ENCODE results near the gene PRKAG2.
"Not testable (repeated sequence)": the region's sequence is repeated elsewhere in the genome, so short reads cannot be mapped to it uniquely, and the experiment has no call there.

Gene PRKAG2

DNA sequence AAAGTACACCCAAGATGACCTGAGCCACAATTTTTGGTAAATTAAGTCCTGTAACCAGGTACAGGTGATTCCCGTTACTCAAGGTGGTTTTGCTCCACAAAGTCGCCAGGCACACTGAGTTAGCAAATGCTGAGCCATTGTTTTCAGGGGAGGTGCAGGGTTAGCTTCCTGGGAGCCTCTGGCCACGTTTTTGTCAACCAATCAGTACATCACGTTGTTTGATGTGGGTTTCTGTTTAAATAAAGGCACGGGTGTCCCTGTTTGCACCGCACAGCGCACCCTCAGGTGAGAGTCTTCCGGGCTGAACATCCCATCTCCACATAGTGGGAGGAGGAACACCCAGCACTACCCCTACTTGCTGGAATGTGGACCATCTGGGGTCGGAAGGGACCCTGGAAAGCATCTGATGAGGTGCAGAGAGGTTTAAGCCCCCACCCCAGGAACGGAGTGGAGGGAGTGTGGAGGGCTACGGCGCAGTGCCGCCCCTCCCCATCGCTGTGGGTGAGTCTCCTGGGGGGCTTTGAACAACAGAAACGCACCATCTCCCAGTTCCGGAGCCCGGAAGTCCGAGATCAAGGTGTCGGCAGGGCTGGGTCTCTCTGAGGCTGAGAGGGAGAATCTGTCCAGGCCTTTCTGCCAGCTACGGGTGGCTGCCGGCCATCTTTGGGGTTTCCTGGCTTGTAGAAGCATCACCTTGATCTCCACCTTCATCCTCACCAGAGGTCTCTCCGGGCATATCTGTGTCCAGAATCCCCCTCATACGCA is 42.5 kb downstream of the PRKAG2 start:
- no peak for DNase-seq (ENCODE audit: low read depth)

- no peak for DNase-seq (ENCODE audit: low read depth)
These were observed 43.2 kb downstream of the PRKAG2 start for GRCh38 chr7:151833691-151834090.

DNA sequence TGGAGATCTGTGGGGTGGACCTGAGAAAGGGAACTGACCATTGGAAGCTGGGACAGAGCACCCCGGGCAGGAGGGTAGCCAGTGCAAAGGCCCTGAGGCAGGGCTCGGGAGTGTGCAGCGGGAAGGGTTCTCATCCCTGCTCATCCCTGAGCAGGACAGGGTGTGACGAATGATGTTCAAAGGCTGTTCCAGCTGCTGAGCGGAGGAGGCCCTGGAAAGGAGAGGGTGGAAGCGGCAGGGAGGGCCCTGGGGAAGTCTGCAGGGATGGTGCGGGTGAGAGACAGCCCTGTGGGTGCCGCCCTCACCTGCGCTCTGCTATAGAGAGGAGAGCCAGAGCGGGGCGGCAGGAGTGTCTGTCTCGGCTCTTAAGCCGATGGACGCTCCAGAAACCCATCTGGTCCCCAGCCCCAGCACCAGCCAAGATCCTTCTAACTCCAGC is 43.7 kb downstream of the PRKAG2 start:
- DNase-seq (ENCODE audit: low read depth), result no peak

GRCh38 chr7:151832656-151833055 is 44.3 kb downstream of the PRKAG2 start:
- no peak for DNase-seq (ENCODE audit: low read depth)

- no peak for DNase-seq (ENCODE audit: low read depth)
These were observed 44.8 kb downstream of the PRKAG2 start for GRCh38 chr7:151832138-151832537.

- DNase-seq (ENCODE audit: low read depth), result no peak
These were observed 45.3 kb downstream of the PRKAG2 start for GRCh38 chr7:151831606-151832005.

- no peak for DNase-seq (ENCODE audit: low read depth)
These were observed 46.6 kb downstream of the PRKAG2 start for GRCh38 chr7:151830121-151830830.

- DNase-seq (ENCODE audit: low read depth), result no peak
These were observed 47.2 kb downstream of the PRKAG2 start for GRCh38 chr7:151829707-151830106.

DNA sequence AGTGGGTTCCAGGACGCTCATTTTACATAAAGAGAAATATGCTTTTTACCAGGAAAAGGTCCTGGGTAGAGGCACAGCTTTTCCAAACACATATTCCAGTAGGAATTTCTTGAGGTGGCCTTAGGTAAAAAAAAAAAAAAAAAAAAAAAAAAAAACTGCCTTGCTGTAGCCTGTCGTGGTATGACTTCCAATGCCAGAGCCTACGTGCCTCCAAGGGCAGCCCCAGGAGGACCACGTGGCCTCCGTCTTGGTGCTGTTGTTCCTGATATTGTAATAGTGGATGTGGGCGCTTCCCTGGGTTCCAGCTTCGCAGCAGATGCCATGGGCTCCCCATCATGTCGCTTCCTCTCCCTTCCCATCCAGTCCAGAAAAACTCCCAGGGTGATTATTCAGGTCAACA is 49.3 kb downstream of the PRKAG2 start:
- DNase-seq (ENCODE audit: low read depth), result no peak

- not testable (repeated sequence) for DNase-seq (ENCODE audit: low read depth)
These were observed 50.6 kb downstream of the PRKAG2 start for GRCh38 chr7:151826316-151826715.

- no peak for DNase-seq (ENCODE audit: low read depth)
These were observed 51.2 kb downstream of the PRKAG2 start for GRCh38 chr7:151825721-151826120.

DNA sequence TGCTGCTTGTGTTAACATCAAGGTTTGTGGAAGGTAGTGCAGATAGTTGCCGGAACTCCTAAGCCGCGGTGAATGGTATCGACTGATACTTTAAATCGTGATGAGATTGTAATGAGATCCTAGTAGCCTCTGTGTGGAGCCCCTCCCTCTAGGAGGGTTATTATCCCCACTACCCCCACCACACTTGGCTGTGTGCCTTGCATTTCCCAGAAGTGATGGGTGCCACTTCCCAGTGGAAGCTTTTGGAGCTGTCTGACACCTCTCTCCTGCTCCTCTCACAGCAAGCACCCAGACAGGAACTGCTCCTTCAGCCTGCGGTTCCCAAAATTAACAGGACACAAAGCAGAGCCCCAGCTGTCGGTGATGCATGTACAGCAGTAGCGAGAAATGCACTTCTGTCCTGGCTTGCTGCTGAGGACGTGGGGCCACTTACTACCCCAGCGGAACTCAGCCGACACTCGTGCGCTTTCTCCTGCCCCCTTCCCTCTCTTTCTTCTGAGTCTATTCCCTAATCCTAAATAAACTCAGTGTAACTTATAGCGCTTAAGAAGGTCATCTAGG is 52.5 kb downstream of the PRKAG2 start:
- no peak for DNase-seq (ENCODE audit: low read depth)

- DNase-seq (ENCODE audit: low read depth), result no peak
These were observed 53.1 kb downstream of the PRKAG2 start for GRCh38 chr7:151823566-151824372.

- no peak for DNase-seq (ENCODE audit: low read depth)
These were observed 54.3 kb downstream of the PRKAG2 start for GRCh38 chr7:151822541-151823181.

GRCh38 chr7:151821806-151822540 is 54.9 kb downstream of the PRKAG2 start:
- DNase-seq (ENCODE audit: low read depth), result no peak

DNA sequence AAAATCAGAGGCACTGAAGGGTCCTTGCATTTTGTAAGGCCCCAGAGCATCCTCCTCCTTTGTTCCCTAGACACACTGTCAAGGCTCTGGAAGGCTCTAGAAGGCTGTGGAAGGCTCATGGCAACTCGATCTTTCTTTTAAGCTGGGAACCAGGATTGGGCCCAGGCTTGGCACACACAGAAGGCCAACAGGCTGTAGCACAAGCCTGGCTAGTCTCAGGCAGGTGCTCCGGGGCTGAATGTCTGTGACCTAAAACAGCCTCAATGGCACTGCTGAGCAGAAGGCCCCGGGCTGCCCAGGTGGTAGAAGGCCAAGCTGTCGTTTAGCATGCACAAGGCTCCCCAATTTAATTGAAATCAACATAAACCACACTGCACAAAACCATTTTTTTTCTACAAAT is 55.7 kb downstream of the PRKAG2 start:
- DNase-seq (ENCODE audit: low read depth), result no peak

DNA sequence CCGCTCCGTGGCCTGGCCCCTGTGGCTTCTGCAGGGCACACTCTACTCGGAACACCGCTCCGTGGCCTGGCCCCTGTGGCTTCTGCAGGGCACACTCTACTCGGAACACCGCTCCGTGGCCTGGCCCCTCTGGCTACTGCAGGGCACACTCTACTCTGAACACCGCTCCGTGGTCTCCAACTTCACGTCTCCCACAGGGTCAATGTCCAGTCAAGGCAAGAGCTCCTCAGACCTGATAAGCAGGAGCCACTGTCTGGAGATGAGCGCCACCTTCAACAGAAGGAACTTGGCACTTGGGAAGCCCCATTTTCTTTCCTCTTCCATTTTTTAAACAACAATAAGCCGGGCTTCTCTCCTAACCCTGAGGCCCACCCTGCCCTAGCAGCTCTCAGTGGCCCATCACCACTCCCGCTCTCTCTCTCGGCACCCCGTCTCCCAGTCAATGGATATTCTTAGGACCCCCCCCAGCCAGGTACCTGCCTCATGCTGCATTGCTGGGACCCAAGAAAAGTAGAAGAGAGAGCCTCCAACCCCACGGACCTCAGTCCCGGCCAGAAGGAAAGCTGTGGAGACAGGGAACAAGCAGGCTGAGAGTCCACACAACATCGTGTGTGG is 56.3 kb downstream of the PRKAG2 start:
- no peak for DNase-seq (ENCODE audit: low read depth)

DNA sequence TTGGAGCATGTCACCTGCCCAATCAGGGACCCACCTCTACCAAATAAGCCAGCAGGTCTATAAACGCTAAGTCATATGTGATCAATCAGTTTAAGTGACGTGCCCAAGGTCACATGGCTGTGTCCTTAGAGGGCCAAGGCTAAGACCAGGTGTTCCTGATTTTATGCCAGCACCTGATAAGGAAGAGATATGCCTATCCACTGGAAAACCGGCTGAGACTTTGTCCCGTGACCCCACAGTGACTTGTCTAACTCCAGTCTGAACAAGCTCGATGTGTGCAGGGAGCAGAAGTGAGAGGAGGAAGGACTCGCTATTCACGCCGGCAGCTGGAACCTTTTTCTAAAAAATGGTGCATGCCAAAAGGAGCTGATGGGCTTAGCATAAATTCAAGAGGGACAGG is 57.0 kb downstream of the PRKAG2 start:
- DNase-seq (ENCODE audit: low read depth), result no peak

DNA sequence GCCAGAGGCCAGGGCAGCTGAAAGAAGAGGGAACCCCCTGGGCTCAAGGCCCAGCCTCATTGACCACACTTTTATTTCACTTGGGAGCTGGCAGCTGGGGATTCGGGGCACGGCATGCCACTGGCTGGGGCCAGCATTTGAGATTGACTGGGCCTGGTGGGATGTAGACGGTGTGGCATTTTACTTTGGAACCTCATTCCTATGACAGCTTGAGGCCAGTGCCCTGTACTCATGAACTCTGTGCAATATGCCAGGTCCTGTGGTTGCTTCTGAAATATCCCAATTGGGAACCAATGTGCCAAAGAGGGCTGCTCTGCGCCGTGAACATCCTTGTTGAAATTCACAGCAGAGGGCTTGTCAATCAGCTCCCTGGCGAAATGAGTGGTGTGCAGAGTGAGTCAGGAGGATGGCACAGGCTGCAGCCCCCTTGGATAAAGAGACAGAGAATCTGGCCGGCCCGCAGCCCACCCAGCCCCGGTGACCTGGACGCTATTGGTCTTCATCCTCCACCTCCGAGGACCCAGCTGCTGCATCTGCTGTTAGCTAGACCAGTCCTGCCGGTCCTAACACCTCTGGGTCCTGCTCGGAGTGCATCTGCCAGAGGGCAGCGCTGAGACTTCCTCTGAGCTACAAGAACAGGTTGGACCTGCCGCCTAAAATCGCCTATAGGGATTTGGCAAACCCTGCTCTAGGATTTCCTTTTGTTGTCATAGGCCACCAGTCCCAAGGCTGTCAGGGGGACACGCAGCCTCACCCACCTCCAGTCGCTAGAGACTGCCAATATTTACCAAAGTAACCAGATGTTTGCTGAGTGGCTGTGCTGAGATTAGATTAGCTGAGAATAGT is 58.0 kb downstream of the PRKAG2 start:
- DNase-seq (ENCODE audit: low read depth), result no peak
